GM23248 (cell line): ENCODE results near the gene RGS5.

Experiments
- EZH2 ChIP-seq: fragments of 200-600 bp; sonication (generic); IDR thresholded peaks from 2 replicates; pipeline ENCODE4 v1.6.1; 2018; ENCODE audit warnings: antibody characterized with exemption, mild to moderate bottlenecking; ENCODE audit not compliant: insufficient read depth, poor library complexity, severe bottlenecking
- EZH2phosphoT487 ChIP-seq: fragments of 200-600 bp; sonication (generic); IDR thresholded peaks from 2 replicates; pipeline ENCODE4 v1.6.1; 2018; ENCODE audit warnings: antibody characterized with exemption, moderate library complexity, mild to moderate bottlenecking, low read depth; ENCODE audit not compliant: insufficient read depth

GRCh38 chr1:163176797-163177196, 25.9 kb downstream of the RGS5 start:
- TF ChIP-seq EZH2phosphoT487 = no peak
- TF ChIP-seq EZH2 = no peak
